Upper lobe of left lung (tissue), 4 donors: ENCODE measurements around the gene TEKT4.

ENCODE experiments used
- EP300 ChIP-seq, 4 donors: sonication (generic); formaldehyde crosslinking; IDR thresholded peaks; one replicate each; pipeline ENCODE4 v1.5.1; 2017; ENCODE audit warnings: antibody characterized with exemption in 4 of 4, control low read depth in 2 of 4
- POLR2A ChIP-seq, 4 donors: fragments of 450-650 bp; IDR thresholded peaks; one replicate each; pipeline ENCODE4 v1.5.1; 2016 to 2017; ENCODE audit warnings: antibody characterized with exemption in 4 of 4, mild to moderate bottlenecking in 2 of 4

DNA sequence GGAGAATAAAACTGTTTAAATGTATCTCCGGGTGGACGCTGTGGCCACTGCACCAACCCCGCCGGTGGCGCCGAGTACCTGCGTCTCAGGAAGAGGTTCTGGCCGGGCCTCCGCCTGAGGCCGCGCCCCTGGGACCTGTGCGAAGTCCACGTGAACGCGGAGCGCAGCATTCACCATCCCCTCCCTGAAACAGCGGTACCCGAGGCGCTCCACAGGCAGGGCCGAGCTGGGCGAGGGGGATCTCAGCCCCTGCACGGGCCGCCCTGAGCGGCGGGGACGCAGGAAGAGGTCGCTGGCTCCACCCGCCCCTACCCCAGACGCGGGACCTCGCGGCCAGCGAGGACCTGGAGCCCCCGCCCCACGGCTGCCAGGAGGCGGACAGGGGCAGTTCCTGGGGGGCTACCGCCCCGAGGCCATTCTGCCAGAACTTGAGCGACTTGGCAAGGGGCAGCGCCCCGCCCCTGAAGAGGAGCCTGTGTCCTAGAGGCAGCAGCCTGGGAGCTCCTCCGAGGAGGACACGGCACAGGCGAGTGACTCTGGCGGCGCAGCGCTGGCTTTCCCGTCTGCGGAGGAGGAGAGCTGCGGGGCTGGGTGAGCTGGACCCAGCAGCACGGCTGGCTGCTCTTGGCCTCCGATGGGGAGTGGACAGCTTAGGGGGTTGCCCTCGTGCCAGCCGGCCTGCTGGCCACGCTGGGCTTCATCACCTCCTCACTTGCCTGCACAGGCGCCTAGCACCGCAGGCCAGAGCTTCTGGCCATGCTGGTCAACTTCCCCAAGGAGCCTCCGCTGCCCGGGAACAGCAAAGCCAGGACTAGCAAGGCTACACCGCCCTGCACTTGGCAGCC lies 9.7 kb upstream of the TEKT4 start:
- TF ChIP-seq EP300 (IDR thresholded peaks at IDR 0.05) (no peak), POLR2A (IDR thresholded peaks at IDR 0.05) (no peak)
